Calu3 (cell line): ENCODE data around the gene MAML3. TPM values are rescaled to one million over a fixed set of nuclear protein-coding genes. Genes with fewer than 3 reads are reported as not detected.

Experiments
- BruUV-seq: library from RNA; stranded (reverse); fragments of 400-500 nt; replicated peaks from 2 replicates; lab custom pipeline; 2021; lab: Mats Ljungman, UMichigan
- CTCF ChIA-PET: fragments of 300-600 bp; sonication (Branson Sonifier 250); formaldehyde crosslinking; loops from one replicate; lab custom pipeline; 2022; ENCODE audit warnings: antibody characterized with exemption; lab: Charles Lee
- DNase-seq: peaks from one replicate; pipeline ENCODE4 v3.0.0; 2022
- H3K27ac Mint-ChIP-seq: one replicate; pipeline ENCODE4 v1.8.0; 2022; ENCODE audit warnings: mixed read lengths; ENCODE audit not compliant: unreplicated experiment
- H3K27me3 Mint-ChIP-seq: one replicate; pipeline ENCODE4 v1.8.0; 2022; ENCODE audit warnings: mixed read lengths; ENCODE audit not compliant: unreplicated experiment
- H3K36me3 Mint-ChIP-seq: one replicate; pipeline ENCODE4 v1.8.0; 2022; ENCODE audit warnings: mild to moderate bottlenecking, moderate library complexity, mixed read lengths; ENCODE audit not compliant: insufficient read depth, unreplicated experiment
- H3K4me1 Mint-ChIP-seq: one replicate; pipeline ENCODE4 v1.8.0; 2022; ENCODE audit warnings: mild to moderate bottlenecking, low read depth, mixed read lengths; ENCODE audit not compliant: unreplicated experiment
- H3K4me3 Mint-ChIP-seq: one replicate; pipeline ENCODE4 v1.8.0; 2022; ENCODE audit warnings: mild to moderate bottlenecking, low read depth, moderate library complexity, mixed read lengths; ENCODE audit not compliant: unreplicated experiment
- H3K9me3 Mint-ChIP-seq: one replicate; pipeline ENCODE4 v1.8.0; 2022; ENCODE audit warnings: low read depth, mixed read lengths; ENCODE audit not compliant: unreplicated experiment
- intact Hi-C: fragments of 100-400 bp; cut with micrococcal nuclease; formaldehyde crosslinking; loops from one replicate; pipeline ENCODE4 v1.10.0; 2022; ENCODE audit not compliant: unreplicated experiment
- total RNA-seq: library from RNA; stranded (reverse); gene quantifications from 2 replicates; pipeline ENCODE4 v1.2.3, GENCODE V29; 2022
- TF ChIP-seq, protein P1 (sequence below): fragments of 200-600 bp; IDR thresholded peaks from one replicate; pipeline ENCODE4 v1.8.0; 2022; ENCODE audit warnings: antibody characterized with exemption; ENCODE audit not compliant: unreplicated experiment

MAML3 gene
- total RNA-seq, 1 experiment from 2014 or later, result 4.0 TPM

DNA sequence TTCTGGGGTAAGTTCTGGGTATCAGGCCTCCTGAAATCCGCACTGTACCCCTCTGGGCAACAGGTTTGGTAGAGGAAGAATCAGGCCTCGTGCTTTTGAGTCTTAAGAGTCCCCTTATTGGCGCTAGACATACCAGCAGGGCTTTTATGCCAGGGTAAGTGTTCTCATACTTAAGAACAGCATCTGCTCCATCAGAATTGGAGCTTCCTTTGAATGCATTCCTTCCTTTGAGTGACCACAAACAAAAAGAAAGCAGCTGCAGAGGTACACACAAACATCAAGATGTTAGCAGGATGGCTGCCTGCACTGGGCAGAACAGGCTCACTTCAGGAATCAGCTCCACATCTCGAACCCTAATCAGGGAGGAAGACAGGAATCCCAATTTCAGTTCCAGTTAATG, 331.6 kb downstream of the MAML3 start:
- Mint-ChIP-seq H3K27me3 (no peaks in the 10 kb centered on the region), H3K4me3 (no peak overlapping the region), H3K27ac (no peak overlapping the region), H3K9me3 (no peaks in the 10 kb centered on the region), H3K4me1 (no peaks in the 10 kb centered on the region), H3K36me3 (no peaks in the 10 kb centered on the region)
- no peak for DNase-seq
- BruUV-seq, result no TSS peak
- TF ChIP-seq, protein P1, sequence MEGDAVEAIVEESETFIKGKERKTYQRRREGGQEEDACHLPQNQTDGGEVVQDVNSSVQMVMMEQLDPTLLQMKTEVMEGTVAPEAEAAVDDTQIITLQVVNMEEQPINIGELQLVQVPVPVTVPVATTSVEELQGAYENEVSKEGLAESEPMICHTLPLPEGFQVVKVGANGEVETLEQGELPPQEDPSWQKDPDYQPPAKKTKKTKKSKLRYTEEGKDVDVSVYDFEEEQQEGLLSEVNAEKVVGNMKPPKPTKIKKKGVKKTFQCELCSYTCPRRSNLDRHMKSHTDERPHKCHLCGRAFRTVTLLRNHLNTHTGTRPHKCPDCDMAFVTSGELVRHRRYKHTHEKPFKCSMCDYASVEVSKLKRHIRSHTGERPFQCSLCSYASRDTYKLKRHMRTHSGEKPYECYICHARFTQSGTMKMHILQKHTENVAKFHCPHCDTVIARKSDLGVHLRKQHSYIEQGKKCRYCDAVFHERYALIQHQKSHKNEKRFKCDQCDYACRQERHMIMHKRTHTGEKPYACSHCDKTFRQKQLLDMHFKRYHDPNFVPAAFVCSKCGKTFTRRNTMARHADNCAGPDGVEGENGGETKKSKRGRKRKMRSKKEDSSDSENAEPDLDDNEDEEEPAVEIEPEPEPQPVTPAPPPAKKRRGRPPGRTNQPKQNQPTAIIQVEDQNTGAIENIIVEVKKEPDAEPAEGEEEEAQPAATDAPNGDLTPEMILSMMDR, result no peak
- intact Hi-C loops, result no loop called here
- CTCF ChIA-PET, result no interaction called here

DNA sequence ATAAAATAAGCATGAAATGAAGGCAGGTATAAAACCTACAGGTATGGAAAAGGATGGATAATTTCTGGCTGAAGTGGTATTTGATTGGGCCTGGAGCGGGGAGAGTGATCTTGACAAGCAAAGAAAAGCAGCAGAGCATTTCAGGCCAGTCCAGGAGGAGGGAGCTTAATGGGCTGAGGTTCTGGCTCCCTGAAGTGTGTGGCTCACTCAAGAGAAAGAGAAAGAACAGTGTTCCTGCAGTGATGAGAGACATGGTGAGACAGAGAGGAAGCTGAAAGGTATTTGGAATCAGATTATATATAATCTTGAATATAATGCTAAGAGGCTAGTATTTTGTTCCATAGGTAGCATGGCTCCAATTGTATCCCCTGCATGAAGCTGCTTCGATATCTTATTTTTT, 334.9 kb downstream of the MAML3 start:
- TF ChIP-seq, protein P1, result no peak
- no TSS peak for BruUV-seq
- no peak overlapping the region for H3K27ac Mint-ChIP-seq
- no peaks in the 10 kb centered on the region for H3K36me3 Mint-ChIP-seq
- H3K27me3 Mint-ChIP-seq, result no peaks in the 10 kb centered on the region
- no peaks in the 10 kb centered on the region for H3K9me3 Mint-ChIP-seq
- intact Hi-C loops, result no loop called here
- no peaks in the 10 kb centered on the region for H3K4me1 Mint-ChIP-seq
- H3K4me3 Mint-ChIP-seq, result no peak overlapping the region
- CTCF ChIA-PET, result no interaction called here
- no peak for DNase-seq

DNA sequence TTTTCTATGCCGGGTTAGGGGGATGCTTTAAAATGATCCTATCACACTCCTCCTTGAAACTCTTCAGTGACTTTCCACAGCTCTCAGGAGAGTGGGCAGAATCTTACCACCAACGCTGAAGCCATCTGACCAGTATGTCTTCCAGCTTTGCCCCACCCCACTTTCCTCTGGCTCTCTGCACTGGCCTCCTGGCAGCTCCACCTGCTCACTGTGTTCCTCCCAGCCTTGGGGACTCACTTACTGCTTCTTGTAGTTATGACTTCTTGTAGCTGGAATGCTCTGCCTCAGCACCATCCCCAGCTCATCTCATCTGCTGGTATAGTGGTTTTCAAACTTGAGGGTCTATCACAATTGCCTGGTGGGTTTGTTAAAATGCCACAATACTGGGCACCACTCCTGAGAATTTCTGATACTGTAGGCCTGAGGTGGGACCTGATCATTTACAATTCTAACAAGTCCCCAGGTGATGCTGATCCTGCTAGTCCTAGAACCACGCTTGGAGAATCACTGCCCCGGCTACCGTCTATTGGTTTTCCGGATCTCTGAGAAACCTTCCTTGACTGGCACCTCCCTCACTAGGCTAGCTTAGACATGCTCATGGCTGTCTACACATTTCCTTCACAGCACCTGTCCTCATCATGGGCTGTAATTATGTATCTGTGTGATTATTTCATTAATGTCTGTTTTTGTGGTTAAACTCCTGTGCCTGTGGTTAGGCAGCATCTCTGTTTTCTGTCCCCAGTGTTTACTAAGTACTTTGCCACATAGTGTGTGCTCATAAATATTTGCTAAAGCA, 336.1 kb downstream of the MAML3 start:
- TF ChIP-seq, protein P1, result no peak
- intact Hi-C loops, result no loop called here
- BruUV-seq, result no TSS peak
- Mint-ChIP-seq H3K27me3 (no peaks in the 10 kb centered on the region), H3K4me1 (no peaks in the 10 kb centered on the region), H3K4me3 (no peak overlapping the region), H3K9me3 (no peaks in the 10 kb centered on the region), H3K36me3 (no peaks in the 10 kb centered on the region), H3K27ac (no peak overlapping the region)
- no peak for DNase-seq
- CTCF ChIA-PET, result no interaction called here

DNA sequence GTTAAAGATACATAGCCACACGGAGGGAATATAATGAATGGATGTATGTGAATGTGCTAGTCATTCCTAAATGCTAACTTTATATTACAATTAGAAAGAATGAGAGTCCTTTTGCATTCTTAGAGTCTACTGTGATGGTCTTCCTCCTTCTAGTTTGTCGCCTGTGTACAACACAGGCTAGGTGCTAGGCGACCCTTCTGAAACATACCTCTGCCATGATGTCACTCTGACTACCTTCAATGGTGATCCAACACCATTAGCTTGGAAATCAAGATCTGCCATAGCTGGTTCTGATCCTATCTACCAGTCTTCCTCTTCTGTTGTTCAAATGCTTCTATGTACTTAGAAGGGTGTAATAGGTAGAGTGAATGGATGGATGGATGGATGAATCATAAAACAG, 337.1 kb downstream of the MAML3 start:
- no peaks in the 10 kb centered on the region for H3K27me3 Mint-ChIP-seq
- H3K9me3 Mint-ChIP-seq, result no peaks in the 10 kb centered on the region
- TF ChIP-seq, protein P1, result no peak
- no TSS peak for BruUV-seq
- DNase-seq, result no peak
- CTCF ChIA-PET, result no interaction called here
- no peak overlapping the region for H3K4me3 Mint-ChIP-seq
- no peak overlapping the region for H3K27ac Mint-ChIP-seq
- H3K36me3 Mint-ChIP-seq, result no peaks in the 10 kb centered on the region
- H3K4me1 Mint-ChIP-seq, result no peaks in the 10 kb centered on the region
- intact Hi-C loops, result no loop called here
